ENCODE data around the gene SUCNR1.
"Not testable (repeated sequence)": the region's sequence is repeated elsewhere in the genome, so short reads cannot be mapped to it uniquely, and the experiment has no call there.

DNA sequence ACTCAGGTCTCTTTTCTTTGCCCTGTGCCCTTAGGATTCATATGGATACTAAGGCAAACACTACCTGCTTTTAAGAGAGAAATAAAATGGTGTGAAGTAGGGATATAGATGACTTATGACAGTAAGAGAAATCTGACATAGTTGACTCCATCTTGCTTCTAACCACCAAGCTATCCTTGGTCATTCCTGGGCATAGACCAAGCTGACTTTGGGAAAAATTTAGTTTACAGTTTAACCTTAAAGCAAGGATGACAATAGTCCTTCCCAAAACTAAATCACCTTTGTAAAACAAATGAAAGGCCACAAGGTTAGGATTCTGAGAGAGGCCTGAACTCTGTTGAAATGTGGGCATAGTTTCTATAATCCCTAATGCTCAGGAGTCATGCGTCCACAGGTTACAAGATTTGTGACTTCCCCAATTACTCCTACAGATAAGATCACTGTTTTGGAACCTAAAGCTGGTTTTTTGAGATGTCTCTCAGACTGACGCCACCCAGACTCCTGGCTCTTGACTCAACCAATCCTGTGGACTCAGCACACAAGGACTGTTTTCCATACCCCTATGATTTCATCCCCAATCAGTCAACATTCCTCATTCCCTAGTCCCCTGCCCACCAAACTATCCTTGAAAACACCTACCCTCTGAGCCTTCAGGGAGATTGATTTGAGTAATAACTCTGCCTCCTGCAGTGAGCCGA is 25.3 kb downstream of the SUCNR1 start:
- TF ChIP-seq, protein P1, sequence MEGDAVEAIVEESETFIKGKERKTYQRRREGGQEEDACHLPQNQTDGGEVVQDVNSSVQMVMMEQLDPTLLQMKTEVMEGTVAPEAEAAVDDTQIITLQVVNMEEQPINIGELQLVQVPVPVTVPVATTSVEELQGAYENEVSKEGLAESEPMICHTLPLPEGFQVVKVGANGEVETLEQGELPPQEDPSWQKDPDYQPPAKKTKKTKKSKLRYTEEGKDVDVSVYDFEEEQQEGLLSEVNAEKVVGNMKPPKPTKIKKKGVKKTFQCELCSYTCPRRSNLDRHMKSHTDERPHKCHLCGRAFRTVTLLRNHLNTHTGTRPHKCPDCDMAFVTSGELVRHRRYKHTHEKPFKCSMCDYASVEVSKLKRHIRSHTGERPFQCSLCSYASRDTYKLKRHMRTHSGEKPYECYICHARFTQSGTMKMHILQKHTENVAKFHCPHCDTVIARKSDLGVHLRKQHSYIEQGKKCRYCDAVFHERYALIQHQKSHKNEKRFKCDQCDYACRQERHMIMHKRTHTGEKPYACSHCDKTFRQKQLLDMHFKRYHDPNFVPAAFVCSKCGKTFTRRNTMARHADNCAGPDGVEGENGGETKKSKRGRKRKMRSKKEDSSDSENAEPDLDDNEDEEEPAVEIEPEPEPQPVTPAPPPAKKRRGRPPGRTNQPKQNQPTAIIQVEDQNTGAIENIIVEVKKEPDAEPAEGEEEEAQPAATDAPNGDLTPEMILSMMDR (IDR thresholded peaks at IDR 0.05) = not testable (repeated sequence)
- TF ChIP-seq POLR2A (IDR thresholded peaks at IDR 0.05); POLR2AphosphoS5 (IDR thresholded peaks at IDR 0.05; ENCODE audit: insufficient read depth in 1 of 2, low read depth in 1 of 2): not testable (repeated sequence)
